Measurements from ENCODE around the gene ESRP2.

Gene ESRP2

DNA sequence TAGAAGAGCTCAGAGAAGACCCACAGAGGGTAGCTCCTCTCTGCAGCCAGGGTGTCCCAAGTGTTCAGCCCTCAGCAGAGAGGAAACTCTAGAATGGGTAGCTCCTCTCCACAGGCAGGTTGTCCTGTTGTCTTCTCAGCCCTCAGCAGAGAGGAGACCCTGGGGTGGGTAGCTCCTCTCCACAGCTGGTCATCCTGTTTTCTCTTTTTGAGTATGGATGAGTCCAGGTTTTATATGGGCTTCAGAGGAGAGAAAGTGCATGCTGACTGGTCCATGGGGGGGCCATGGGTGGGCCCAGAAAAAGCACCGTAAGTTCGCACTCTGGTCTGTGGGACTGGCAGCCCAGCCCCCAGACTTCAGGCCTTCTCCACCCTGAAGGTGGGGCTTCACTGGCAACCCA is 48.4 kb downstream of the ESRP2 start:
- H3K27ac ChIP-seq = no peak overlapping the region
- TF ChIP-seq, protein P1, sequence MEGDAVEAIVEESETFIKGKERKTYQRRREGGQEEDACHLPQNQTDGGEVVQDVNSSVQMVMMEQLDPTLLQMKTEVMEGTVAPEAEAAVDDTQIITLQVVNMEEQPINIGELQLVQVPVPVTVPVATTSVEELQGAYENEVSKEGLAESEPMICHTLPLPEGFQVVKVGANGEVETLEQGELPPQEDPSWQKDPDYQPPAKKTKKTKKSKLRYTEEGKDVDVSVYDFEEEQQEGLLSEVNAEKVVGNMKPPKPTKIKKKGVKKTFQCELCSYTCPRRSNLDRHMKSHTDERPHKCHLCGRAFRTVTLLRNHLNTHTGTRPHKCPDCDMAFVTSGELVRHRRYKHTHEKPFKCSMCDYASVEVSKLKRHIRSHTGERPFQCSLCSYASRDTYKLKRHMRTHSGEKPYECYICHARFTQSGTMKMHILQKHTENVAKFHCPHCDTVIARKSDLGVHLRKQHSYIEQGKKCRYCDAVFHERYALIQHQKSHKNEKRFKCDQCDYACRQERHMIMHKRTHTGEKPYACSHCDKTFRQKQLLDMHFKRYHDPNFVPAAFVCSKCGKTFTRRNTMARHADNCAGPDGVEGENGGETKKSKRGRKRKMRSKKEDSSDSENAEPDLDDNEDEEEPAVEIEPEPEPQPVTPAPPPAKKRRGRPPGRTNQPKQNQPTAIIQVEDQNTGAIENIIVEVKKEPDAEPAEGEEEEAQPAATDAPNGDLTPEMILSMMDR (conservative IDR thresholded peaks at IDR 0.05) = no peak

DNA sequence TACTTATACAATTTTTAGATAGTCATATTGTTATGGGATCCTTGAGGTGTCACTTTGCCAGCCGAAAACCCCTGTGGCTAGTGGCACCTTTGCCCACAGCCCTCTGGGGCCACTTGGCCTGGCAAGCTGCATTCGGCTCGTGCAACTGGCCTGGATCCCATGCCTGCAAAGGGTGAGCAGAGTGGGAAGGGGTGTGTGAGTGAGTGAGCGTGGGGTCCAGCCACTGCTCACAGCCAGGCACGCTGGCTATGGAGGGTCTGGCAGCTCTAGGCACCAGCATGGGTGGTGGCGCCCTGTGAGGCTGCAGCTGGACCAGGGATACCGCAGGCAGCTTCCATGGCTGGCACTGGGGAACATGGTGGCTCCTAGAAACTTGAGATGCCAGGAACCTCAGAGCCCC is 49.0 kb downstream of the ESRP2 start:
- H3K27ac ChIP-seq = no peak overlapping the region
- TF ChIP-seq, protein P1 (conservative IDR thresholded peaks at IDR 0.05) = no peak

DNA sequence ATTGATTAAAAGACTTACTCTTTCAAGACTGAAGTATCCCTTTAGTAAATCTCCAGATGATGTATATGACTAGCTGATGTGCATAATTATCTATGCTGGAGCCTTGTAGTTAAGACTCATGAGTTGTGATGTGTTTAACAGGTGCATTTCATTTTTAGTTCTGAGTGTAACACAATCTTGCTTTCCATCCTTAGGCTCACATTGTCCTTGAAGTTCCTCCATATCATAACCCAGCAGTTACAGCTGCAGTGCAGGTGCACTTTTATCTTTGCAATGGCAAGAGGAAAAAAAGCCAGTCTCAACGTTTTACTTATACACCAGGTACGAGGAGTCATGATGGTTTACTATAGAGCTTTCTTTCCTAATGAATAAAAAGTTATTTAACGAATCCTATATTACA is 52.9 kb downstream of the ESRP2 start:
- no peak overlapping the region for H3K27ac ChIP-seq
- TF ChIP-seq, protein P1 (conservative IDR thresholded peaks at IDR 0.05) = no peak

DNA sequence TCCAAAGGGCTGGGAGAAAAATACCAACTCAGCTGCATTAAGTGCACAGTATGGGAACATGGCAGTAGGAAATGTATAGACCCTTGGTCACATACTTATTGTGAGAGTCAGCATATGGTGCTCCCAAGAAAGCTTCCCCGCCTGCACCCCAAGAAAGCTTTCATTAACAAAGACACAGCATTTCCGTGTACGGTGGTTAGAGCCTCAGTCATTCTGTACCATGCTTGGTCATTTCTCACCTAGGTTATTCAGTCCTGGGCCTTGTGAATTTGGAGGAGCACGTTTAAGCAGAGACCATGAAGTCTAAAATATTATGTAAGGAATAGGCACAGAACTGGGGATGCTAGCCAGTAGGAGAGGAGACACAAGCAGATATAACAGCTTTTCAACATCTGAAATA is 56.1 kb downstream of the ESRP2 start:
- TF ChIP-seq, protein P1 (conservative IDR thresholded peaks at IDR 0.05) = no peak
- no peak overlapping the region for H3K27ac ChIP-seq

DNA sequence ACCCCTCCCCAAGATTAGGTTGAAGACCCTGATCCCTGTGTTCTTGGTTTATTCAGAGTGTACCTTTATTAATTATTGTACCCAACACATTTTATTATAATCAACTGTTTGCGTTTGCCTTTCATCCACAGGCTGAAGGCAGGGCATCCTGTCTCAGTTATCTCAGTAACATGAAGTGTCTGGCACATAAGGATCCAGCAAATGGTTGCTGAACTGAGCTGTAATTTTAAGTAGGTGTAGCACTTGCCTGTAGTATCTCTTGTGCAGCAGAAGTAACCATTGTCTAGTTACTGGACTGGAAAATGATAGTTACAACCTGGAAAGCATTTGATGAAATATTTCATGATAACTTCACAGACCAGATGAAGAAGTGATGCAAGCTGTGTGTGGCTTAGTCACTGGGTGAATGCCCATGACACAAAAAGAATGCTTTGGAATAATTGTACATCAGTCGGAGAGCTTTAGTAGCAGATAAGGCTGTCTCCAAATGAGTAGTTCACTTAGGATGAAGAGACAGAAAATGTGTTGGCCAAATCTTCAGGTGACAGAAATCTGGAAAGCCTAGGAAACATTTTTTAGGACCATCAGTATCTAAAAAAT is 56.6 kb downstream of the ESRP2 start:
- H3K27ac ChIP-seq = no peak overlapping the region
- TF ChIP-seq, protein P1 (conservative IDR thresholded peaks at IDR 0.05) = no peak

Data from VCaP (cell line).